Smooth muscle cell of the brain vasculature (primary cell): Measurements from ENCODE around the gene CYP4F22.
"Not testable (repeated sequence)": the region's sequence is repeated elsewhere in the genome, so short reads cannot be mapped to it uniquely, and the experiment has no call there.

Experiments used
- DNase-seq: peaks from one replicate; pipeline ENCODE4 v3.0.0-alpha.2; 2012; ENCODE audit warnings: low read depth, low spot score

Gene CYP4F22

GRCh38 chr19:15488489-15489226, 19.7 kb upstream of the CYP4F22 start:
- no peak for DNase-seq

- DNase-seq: no peak
Observed at GRCh38 chr19:15495151-15495550, 13.2 kb upstream of the CYP4F22 start.

- DNase-seq: no peak
Observed at GRCh38 chr19:15498156-15498858, 10.0 kb upstream of the CYP4F22 start.

- DNase-seq: no peak
Observed at GRCh38 chr19:15498910-15499309, 9.4 kb upstream of the CYP4F22 start.

GRCh38 chr19:15501596-15501995, 6.7 kb upstream of the CYP4F22 start:
- DNase-seq: no peak

DNA sequence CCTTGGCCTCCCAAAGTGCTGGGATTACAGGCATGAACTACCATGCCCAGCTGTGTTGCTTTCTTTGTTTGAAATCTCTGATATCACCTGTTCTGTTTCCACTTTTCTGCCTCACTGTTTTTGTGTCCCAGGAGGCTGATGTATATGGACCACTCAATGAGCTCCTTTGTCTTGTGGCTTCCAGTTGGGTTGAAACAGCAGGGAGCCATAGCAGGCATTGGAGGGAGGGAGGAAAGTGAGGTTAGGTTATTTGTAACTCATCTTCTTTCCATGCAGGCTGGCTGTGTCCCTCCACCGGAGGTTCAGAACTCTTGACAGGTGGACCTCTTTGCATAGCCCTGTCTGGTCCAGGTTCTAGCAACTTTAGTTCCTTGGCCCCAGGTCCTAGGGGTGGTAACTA, 6.1 kb upstream of the CYP4F22 start:
- no peak for DNase-seq

GRCh38 chr19:15506074-15506571, 2.2 kb upstream of the CYP4F22 start:
- no peak for DNase-seq

DNA sequence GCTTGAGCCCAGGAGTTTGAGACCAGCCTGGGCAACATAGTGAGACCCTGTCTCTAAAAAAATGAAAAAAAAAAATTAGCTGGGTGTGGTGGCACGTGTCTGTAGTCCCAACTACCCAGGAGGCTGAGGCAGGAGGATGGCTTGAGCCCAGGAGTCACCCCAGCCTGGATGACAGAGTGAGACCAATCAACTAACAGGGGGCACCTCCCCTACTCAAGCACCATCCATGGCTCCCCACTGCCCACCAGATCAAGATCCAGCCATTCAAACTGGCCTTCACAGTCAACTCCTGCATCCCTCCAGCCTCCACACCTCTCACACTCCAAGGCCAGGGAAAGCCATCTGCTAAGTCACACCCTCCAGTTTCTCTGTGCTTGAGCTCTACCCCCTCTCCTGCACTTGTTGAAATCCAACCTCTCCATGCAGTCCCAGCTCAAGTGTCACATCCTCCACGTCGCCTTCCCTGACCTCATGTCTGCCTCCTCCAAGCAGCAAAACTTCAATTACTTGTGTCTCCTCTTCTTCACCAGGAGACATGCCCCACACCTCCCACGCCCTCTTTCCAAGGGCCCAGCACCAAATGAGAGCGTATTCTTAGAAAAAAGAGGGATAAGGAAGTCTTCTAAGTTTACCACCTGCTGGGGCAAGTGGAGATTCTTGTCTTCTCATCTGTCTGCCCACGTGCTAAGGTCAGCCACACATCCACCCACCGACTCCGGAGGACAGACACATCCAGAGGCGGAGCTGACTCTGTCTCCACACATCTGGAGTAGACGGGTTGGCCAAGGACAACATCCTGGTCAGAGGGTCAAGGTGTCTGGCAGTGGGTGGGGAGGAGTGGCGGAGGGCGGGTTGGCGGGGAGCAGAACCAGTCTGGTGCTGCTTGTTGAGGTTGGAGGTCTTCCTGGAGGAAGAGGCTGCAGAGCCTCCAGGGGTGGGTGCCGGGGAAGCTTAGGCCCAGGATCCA, 974 bp upstream of the CYP4F22 start:
- no peak for DNase-seq

GRCh38 chr19:15511671-15512424, 3.5 kb downstream of the CYP4F22 start:
- no peak for DNase-seq

- not testable (repeated sequence) for DNase-seq
Observed at GRCh38 chr19:15515227-15515625, 6.9 kb downstream of the CYP4F22 start.

GRCh38 chr19:15516363-15516762, 8.0 kb downstream of the CYP4F22 start:
- no peak for DNase-seq

- no peak for DNase-seq
Observed at GRCh38 chr19:15517778-15518177, 9.5 kb downstream of the CYP4F22 start.

GRCh38 chr19:15519433-15519976, 11.2 kb downstream of the CYP4F22 start:
- DNase-seq: no peak

GRCh38 chr19:15524781-15525180, 16.5 kb downstream of the CYP4F22 start:
- no peak for DNase-seq

DNA sequence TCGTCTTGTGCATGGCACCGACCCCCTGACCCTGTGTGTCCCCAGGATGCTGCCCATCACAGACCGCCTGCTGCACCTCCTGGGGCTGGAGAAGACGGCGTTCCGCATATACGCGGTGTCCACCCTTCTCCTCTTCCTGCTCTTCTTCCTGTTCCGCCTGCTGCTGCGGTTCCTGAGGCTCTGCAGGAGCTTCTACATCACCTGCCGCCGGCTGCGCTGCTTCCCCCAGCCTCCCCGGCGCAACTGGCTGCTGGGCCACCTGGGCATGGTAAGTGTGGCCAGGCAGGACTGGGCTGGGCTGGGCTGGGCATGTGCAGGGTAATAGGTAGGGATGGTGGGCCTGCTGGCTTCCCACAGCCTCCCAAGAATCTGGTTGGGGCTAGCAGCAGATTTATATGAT, 17.0 kb downstream of the CYP4F22 start:
- DNase-seq: no peak

GRCh38 chr19:15526408-15526807, 18.1 kb downstream of the CYP4F22 start:
- no peak for DNase-seq

GRCh38 chr19:15527705-15528104, 19.4 kb downstream of the CYP4F22 start:
- DNase-seq: no peak

GRCh38 chr19:15529774-15530372, 21.5 kb downstream of the CYP4F22 start:
- no peak for DNase-seq

DNA sequence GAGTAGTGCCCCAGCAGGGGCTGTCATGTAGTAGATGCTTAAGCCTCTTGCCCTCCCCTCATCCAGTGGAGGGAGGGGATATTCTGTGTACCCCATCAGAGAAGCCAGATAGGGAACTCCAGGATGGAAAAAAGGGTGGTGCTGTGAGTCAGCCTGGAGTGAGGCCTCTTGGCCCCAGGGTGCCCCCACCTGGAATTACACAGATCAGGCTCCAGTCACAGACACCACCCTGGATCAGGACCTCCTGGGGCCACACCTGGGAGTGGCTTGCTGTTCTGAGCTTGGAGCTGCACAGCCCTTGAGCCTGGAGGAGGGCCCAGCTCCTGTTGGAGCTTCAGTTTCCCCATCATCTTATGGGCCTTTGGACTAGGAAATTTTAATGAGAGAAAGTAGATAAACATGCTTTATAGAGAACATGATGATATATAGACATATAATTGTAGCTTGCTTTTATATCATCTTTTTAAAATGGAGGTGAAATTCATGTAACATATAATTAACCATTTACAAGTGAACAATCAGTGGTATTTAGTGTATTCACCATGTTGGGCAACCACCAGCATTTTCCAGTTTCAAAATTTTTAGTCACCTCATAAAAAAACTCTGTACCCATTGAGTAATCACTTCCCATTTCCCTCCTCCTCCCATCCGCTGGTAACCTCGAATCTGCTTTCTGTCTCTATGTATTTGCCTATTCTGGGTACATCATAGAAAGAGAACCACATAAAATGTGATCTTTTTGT, 24.6 kb downstream of the CYP4F22 start:
- no peak for DNase-seq

GRCh38 chr19:15533522-15533830, 25.2 kb downstream of the CYP4F22 start:
- DNase-seq: not testable (repeated sequence)
